Fibroblast of villous mesenchyme (primary cell): ENCODE measurements around the gene AMPH. TPM values are rescaled to one million over a fixed set of nuclear protein-coding genes. Genes with fewer than 3 reads are reported as not detected.

ENCODE experiments used
- DNase-seq: peaks from one replicate; pipeline ENCODE4 v3.0.0-alpha.2; 2010; ENCODE audit warnings: low read depth
- H3K4me3 ChIP-seq: 2 replicates; pipeline ENCODE4 v1.5.1; 2011; ENCODE audit warnings: low read depth, mild to moderate bottlenecking, low read length
- CTCF ChIP-seq: IDR thresholded peaks from 2 replicates; pipeline ENCODE4 v1.5.1; 2012; ENCODE audit warnings: low read depth, mild to moderate bottlenecking, low read length; ENCODE audit not compliant: insufficient read depth
- total RNA-seq: library from RNA; depleted of rRNA; stranded (reverse); fragments of >200 nt; gene quantifications from 2 replicates; pipeline ENCODE4 v1.2.3, GENCODE V29; 2012

The AMPH gene
- total RNA-seq, 1 donor = 0.86 TPM

GRCh38 chr7:38374507-38374906, 256.7 kb downstream of the AMPH start:
- H3K4me3 ChIP-seq = no peak overlapping the region
- TF ChIP-seq CTCF = peak; percentile 62
- peak; percentile 42 for DNase-seq

- no peak for DNase-seq
- no peak overlapping the region for H3K4me3 ChIP-seq
- TF ChIP-seq CTCF = no peak
Measured at GRCh38 chr7:38373155-38373554, 258.0 kb downstream of the AMPH start.

GRCh38 chr7:38372290-38372689, 258.9 kb downstream of the AMPH start:
- no peak overlapping the region for H3K4me3 ChIP-seq
- DNase-seq = no peak
- no peak for TF ChIP-seq CTCF

- DNase-seq = peak; percentile 85
Measured at GRCh38 chr7:38369816-38370493, 261.2 kb downstream of the AMPH start.

GRCh38 chr7:38368191-38368605, 263.0 kb downstream of the AMPH start:
- no peak overlapping the region for H3K4me3 ChIP-seq
- peak; percentile 82 for TF ChIP-seq CTCF
- peak; percentile 45 for DNase-seq

More at GRCh38 chr7:38369816-38370493, 261.2 kb downstream of the AMPH start:
- peak; percentile 95 for TF ChIP-seq CTCF
- no peak overlapping the region for H3K4me3 ChIP-seq

- H3K4me3 ChIP-seq = no peak overlapping the region
- DNase-seq = no peak
- no peak for TF ChIP-seq CTCF
Measured at GRCh38 chr7:38367301-38367890, 263.8 kb downstream of the AMPH start.
